A673 (cell line): ENCODE measurements around the gene DNAI1. TPM values are rescaled to one million over a fixed set of nuclear protein-coding genes. Genes with fewer than 3 reads are reported as not detected.

Source experiments
- BruUV-seq: library from RNA; stranded (reverse); fragments of 400-500 nt; replicated peaks from 2 replicates; lab custom pipeline; 2021; lab: Mats Ljungman, UMichigan
- CTCF ChIA-PET: fragments of 300-600 bp; sonication (Branson Sonifier 250); formaldehyde crosslinking; loops from one replicate; lab custom pipeline; 2022; ENCODE audit warnings: antibody characterized with exemption; lab: Charles Lee
- POLR2A ChIA-PET: fragments of 300-600 bp; sonication (Branson Sonifier 250); formaldehyde crosslinking; loops from one replicate; lab custom pipeline; 2022; ENCODE audit warnings: antibody characterized with exemption; ENCODE audit not compliant: low non-redundant PET; lab: Charles Lee
- DNase-seq: peaks from one replicate; pipeline ENCODE4 v3.0.0-alpha.2; 2015; ENCODE audit warnings: low spot score
- H3K27ac ChIP-seq: fragments of 200-600 bp; sonication (generic); 2 replicates; pipeline ENCODE4 v1.5.1; 2016; ENCODE audit warnings: mixed run types, low read depth, mild to moderate bottlenecking, mixed read lengths, antibody characterized with exemption, low read length; ENCODE audit not compliant: poor library complexity, severe bottlenecking
- H3K27me3 ChIP-seq: fragments of 200-600 bp; sonication (generic); replicated peaks from 2 replicates; pipeline ENCODE4 v1.6.1; 2017; ENCODE audit warnings: mixed run types, low read depth, mild to moderate bottlenecking, mixed read lengths, antibody characterized with exemption, low read length; ENCODE audit not compliant: insufficient read depth, poor library complexity
- H3K36me3 ChIP-seq: fragments of 200-600 bp; sonication (generic); 2 replicates; pipeline ENCODE4 v1.6.1; 2016; ENCODE audit warnings: mixed run types, mild to moderate bottlenecking, mixed read lengths, antibody characterized with exemption, low read length; ENCODE audit not compliant: insufficient read depth, poor library complexity, severe bottlenecking
- H3K4me1 ChIP-seq: fragments of 200-600 bp; sonication (generic); 2 replicates; pipeline ENCODE4 v1.6.1; 2017; ENCODE audit warnings: mixed run types, mild to moderate bottlenecking, mixed read lengths, antibody characterized with exemption, low read length; ENCODE audit not compliant: insufficient read depth, poor library complexity, severe bottlenecking
- H3K4me3 ChIP-seq: fragments of 200-600 bp; sonication (generic); 2 replicates; pipeline ENCODE4 v1.5.1; 2016; ENCODE audit warnings: low read depth, mixed run types, mild to moderate bottlenecking, mixed read lengths, low read length; ENCODE audit not compliant: poor library complexity, severe bottlenecking
- H3K9me3 ChIP-seq: fragments of 200-600 bp; sonication (generic); 2 replicates; pipeline ENCODE4 v1.6.1; 2016; ENCODE audit warnings: mixed run types, low read depth, mild to moderate bottlenecking, mixed read lengths, antibody characterized with exemption, low read length; ENCODE audit not compliant: poor library complexity, severe bottlenecking
- EZH2 ChIP-seq: fragments of 200-600 bp; sonication (generic); IDR thresholded peaks from 2 replicates; pipeline ENCODE4 v1.6.1; 2017; ENCODE audit warnings: borderline replicate concordance, low read depth, mild to moderate bottlenecking, mixed read lengths, antibody characterized with exemption, low read length; ENCODE audit not compliant: poor library complexity, severe bottlenecking
- intact Hi-C: fragments of 100-400 bp; cut with micrococcal nuclease; formaldehyde crosslinking; loops from one replicate; pipeline ENCODE4 v1.10.0; 2022; ENCODE audit not compliant: unreplicated experiment
- total RNA-seq: library from RNA; stranded (reverse); gene quantifications from 2 replicates; pipeline ENCODE4 v1.2.3, GENCODE V29; 2021
- TF ChIP-seq, protein P1 (sequence below): fragments of 300-800, 200-600 bp; sonication (generic); conservative IDR thresholded peaks from 2 replicates; pipeline ENCODE4 v1.5.1; 2017; ENCODE audit warnings: low read depth, mild to moderate bottlenecking, antibody characterized with exemption, low read length, moderate library complexity, mixed read lengths

The DNAI1 gene
- total RNA-seq, 1 experiment from 2014 or later: not detected

DNA sequence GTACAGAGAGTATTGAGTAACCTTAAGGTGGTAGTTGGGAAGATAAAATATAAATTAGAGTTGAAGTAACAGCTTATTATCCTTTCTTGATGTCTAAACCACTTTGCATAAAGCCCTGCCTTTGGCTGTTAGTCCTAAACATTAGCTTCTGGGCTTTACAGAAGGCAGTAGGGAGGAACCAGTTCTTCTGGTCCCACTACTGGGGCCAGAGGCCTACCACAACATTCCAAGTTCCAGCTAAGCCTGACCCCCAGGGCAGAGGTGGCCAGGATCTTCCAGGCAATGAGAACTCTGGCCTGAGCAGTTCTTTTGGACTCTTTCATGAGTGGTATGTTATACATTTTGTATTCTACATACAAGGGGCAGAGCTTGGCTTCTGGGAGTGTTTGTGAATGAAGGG is 26.1 kb downstream of the DNAI1 start:
- POLR2A ChIA-PET: no interaction called here
- no TSS peak for BruUV-seq
- H3K27ac ChIP-seq: no peak overlapping the region
- no peak for DNase-seq
- intact Hi-C loops: no loop called here
- peaks cover 16% of the 10 kb centered on the region for H3K27me3 ChIP-seq
- no peak for TF ChIP-seq EZH2
- TF ChIP-seq, protein P1, sequence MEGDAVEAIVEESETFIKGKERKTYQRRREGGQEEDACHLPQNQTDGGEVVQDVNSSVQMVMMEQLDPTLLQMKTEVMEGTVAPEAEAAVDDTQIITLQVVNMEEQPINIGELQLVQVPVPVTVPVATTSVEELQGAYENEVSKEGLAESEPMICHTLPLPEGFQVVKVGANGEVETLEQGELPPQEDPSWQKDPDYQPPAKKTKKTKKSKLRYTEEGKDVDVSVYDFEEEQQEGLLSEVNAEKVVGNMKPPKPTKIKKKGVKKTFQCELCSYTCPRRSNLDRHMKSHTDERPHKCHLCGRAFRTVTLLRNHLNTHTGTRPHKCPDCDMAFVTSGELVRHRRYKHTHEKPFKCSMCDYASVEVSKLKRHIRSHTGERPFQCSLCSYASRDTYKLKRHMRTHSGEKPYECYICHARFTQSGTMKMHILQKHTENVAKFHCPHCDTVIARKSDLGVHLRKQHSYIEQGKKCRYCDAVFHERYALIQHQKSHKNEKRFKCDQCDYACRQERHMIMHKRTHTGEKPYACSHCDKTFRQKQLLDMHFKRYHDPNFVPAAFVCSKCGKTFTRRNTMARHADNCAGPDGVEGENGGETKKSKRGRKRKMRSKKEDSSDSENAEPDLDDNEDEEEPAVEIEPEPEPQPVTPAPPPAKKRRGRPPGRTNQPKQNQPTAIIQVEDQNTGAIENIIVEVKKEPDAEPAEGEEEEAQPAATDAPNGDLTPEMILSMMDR: no peak
- no peaks in the 10 kb centered on the region for H3K9me3 ChIP-seq
- CTCF ChIA-PET: no interaction called here
- H3K4me3 ChIP-seq: no peak overlapping the region
- no peaks in the 10 kb centered on the region for H3K4me1 ChIP-seq
- no peaks in the 10 kb centered on the region for H3K36me3 ChIP-seq

DNA sequence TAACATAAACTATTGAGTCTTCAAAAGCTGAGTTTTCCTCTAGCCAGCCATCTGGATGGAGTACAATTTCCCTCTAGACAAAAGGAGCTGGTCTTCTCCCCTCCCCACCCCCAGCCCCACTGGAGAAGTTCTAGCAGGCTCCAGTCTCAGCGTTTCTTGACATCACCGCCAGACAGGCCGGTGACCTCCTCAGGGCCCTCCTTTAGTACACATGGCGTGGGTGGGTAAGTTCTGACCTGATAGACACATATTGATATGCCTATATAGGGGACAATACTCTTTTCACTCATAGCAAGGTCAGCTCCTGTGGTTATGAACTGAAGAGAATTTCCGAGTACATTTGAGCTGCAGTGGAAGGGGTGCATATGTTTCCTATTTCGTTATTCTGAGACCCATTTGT is 27.2 kb downstream of the DNAI1 start:
- DNase-seq: no peak
- no peaks in the 10 kb centered on the region for H3K9me3 ChIP-seq
- H3K27me3 ChIP-seq: peaks cover 16% of the 10 kb centered on the region
- TF ChIP-seq, protein P1: no peak
- TF ChIP-seq EZH2: no peak
- H3K36me3 ChIP-seq: no peaks in the 10 kb centered on the region
- H3K4me1 ChIP-seq: no peaks in the 10 kb centered on the region
- intact Hi-C loops: no loop called here
- no TSS peak for BruUV-seq
- H3K27ac ChIP-seq: no peak overlapping the region
- no peak overlapping the region for H3K4me3 ChIP-seq
- ChIA-PET POLR2A (no interaction called here), CTCF (no interaction called here)

DNA sequence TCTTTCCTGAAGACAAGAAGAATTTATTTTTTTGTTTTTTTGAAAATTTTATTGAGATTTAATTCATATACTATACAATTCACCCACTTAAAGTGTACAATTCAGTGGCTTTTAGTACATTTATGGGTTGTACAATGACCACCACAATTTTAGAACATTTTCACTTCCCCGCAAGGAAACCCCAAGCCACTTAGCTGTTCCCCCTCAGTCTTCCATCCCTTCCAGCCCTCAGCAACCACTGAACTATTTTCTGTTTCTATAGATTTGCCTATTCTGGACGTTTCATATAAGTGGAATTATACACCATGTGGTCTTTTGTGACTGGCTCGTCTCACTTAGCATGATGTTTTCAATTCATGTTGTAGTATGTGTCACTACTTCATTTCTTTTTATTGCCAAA is 28.0 kb downstream of the DNAI1 start:
- Histone ChIP-seq H3K4me3 (no peak overlapping the region), H3K27me3 (peaks cover 16% of the 10 kb centered on the region), H3K36me3 (no peaks in the 10 kb centered on the region), H3K4me1 (no peaks in the 10 kb centered on the region), H3K9me3 (no peaks in the 10 kb centered on the region), H3K27ac (no peak overlapping the region)
- no peak for DNase-seq
- intact Hi-C loops: no loop called here
- no TSS peak for BruUV-seq
- CTCF ChIA-PET: no interaction called here
- TF ChIP-seq EZH2: no peak
- TF ChIP-seq, protein P1: no peak
- POLR2A ChIA-PET: no interaction called here
